GM19468 (cell line): ENCODE measurements around the gene NUBP1.
A peak's percentile ranks its signal among the peaks of the same experiment; 100 is the strongest.
"Not testable (repeated sequence)": the region's sequence is repeated elsewhere in the genome, so short reads cannot be mapped to it uniquely, and the experiment has no call there.

Experiments
- ATAC-seq: cut with Tn5 transposase; IDR thresholded peaks from one replicate; pipeline ENCODE4 v1.9.1; 2021; ENCODE audit warnings: mild to moderate bottlenecking, moderate library complexity, moderate number of reproducible peaks; ENCODE audit not compliant: unreplicated experiment; ENCODE audit errors: extremely low read depth

Gene NUBP1

DNA sequence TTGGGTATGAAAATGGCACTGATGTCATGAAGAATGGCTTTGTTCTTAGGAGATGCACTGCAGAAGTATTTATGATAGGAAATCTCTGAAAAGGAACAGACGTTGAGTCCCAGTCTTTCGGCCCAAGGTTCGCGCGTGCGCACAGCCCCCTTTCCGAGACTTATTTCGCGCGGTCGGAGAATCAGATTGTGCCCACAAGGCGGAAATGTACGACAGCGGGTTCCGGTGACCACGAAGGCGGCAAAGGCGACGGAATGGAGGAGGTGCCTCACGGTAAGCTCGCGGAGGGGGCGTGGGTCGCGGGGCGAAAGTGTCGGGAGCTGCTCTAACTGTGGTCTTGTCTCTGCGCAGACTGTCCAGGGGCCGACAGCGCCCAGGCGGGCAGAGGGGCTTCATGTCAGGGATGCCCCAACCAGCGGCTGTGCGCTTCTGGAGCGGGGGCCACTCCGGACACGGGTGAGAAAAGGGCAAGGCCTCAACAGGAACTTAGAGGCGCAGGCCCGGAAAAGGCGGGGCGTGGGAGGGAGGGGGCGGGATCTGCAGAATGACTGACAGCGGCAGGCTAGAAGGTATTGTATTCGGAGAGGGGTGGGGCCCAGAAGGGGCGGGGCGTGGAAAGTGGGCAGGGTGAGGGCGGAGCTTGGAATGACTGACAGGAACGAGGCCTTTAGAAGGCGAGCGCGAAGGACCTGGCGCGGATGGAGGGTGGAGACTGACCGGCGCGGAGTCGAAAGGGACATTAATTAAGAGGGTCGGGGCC, at the start of gene NUBP1:
Gene NUBP1, plus strand, starts transcription at position 233 of the 760 bp plus-strand sequence. Its CDS starts 22 bp downstream, at position 255.
- peak; percentile 77 for ATAC-seq

DNA sequence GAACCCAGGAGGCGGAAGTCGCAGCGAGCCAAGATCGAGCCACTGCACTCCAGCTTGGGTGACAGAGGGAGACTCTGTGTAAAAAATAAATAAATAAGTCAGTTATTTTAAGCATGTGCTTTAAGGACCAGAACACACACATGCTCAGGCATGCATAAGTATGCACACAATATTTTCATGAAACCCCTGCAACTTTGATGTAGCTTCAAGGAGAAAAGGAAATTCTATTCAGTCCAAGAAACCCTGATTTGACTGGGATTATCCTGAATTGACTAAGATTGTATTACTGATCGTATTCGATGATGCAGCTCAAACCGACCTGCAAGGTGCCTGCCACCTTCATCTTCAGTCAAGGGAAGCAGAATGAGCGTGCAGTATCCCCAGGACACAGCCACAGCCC, 49.8 kb upstream of the NUBP1 start:
- no peak for ATAC-seq

DNA sequence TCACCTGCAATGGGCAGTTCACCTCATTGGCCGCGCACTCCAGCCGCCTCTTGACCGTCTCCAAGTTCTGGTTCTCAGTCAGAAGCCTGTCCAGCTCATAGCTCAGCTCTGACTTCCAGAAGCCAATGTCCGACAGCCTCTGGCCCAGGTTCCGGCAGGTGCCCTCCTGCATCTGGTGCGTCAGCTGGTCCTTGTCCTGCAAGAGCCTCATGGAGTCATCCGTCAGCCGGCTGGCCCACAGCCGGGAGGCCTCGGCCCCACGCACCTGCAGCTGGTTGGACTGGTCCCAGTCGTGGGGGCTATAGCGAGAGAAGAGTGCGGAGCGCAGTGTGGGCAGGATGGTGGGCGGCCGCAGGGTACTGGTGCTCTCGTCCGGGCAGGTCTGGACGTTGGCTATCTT, 49.3 kb upstream of the NUBP1 start:
- ATAC-seq, result no peak

DNA sequence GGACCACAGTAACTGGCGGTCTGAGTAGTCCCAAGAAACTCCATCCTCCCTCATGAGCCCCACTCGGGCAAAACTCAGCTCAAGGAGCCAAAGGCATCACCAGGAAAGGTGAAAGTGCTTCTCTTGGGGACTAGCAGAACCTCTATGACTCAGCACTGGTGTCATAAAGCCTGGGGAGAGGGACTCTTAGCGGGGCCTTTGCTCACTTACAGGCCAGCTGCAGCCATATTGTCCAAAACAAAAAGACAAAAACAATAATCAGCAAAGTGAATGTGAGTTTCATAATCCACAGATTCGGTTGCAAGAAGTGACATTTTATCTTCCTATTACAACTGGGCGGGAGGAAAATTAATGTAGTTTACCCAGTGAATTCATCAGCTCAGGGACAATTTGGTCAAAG, 48.8 kb upstream of the NUBP1 start, which contains the start of gene TEKT5:
Gene TEKT5, minus strand, starts transcription at position 101 of the 400 bp plus-strand sequence. Its CDS starts 57 bp downstream, at position 44.
- ATAC-seq, result no peak

DNA sequence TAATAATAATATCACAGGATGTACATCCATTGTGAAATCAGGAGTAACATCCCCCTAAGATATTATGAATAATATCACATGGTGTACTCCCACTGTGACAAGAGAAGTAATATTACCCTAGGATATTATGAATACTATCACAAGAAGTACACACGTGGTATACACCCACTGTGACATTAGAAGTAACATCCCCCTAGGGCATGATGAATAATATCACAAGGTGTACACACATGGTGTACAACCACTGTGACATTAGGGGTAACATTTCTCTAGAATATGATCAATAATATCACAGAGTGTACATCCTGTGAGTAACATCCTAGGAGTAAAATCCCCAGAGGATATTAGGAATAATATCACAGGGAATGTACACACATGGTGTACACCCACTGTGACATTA, 43.9 kb upstream of the NUBP1 start:
- no peak for ATAC-seq

DNA sequence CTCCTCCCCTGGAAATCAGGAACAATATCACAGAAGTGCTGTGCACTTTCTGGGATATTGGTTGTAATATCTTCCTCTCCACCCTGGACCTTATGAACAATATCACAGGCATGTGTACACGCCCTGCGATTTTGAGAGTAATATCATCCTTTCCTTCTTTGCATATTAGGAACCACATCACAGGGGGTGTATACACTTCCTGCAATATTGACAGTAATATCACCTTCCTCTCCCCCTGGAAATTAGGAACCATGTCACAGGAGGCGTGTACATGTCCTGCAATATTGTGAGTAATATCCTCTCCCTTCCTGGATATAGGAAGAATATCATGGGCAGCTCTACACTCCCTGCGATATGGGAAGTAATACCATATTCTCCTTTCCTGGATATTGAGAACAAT, 34.7 kb upstream of the NUBP1 start:
- no peak for ATAC-seq

DNA sequence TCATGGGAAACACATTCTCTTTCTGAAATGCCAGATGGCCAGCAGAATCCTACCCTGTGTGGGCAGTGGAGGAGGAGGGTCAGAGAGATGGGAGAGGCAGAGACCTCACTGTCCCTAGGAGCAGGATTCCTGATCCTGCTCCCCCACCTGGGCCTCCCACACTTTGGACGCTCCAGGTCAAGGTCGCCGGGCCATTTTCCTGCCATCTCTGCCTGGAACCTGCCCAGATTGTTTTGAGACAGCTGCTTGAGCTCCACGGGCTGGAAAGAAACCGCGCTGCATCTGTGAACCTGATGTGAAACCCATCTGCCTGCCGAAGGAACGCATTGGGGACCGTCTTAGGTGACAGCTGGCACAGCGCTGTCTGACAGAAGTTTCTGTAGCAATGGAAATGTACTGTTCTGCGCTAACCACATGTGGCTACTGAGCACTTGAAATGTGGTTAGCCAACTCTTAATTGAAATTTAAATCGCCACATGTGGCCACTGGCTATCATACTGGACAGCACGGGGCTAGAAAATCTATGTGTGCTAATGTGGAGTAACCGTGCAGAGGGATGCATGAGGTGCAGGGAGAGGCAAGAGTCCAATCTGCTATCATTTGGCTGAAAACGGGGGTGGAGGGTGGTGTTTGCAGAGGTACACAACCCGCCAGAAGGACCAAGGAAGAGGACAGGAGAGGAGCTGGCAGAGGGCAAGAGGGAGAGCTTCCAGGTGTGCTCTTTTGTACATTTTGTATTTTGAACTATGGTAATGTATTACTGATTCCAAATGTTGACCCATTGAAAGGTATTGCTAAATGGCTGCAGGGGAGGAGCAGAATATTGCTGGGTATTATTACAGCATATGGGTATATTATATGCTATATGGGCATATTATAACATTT, 15.4 kb upstream of the NUBP1 start:
- no peak for ATAC-seq

DNA sequence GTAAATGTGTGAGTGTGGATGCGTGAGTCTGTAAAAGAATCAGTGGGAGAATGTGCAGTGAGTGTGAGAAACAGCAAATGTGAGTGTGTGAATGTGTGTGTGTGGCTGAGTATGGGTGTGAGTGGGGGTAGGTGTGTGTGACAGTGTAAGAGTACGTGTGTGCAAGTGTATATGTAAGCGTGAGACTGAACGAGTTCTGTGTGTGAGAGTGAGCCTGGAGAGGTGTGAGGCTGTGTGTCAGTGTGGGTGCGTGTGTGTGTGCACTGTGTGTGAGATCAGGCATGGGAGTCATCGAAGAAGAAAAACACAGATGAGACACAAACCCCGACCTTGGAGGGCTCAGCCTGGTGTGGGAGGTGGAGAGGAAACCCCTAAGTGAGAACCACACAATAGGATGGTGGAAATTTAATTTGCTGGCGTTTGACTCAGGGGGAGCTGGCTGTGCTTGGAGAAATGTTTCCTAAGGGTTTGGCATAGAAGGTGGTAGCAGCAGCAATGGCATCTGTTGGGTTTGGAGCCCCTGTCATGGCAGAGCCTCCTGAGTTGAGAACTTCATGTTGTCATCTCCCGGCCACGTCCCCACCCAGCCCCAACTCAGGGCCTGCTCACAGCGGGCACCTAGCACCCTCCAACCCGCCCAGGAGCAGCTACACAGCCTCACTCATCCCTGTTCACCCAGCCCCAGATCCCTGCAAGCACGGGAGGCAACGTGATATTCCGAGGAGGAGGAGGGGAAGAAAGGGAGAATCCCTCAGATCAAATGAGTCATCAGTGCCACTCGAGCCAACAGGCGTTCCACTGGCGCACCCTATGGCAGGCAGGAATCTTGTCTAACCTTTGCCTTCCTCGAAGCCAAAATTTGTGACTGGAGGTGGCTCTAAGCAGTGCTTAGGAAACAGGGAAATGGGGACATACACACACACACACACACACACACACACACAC, 14.3 kb upstream of the NUBP1 start:
- no peak for ATAC-seq

DNA sequence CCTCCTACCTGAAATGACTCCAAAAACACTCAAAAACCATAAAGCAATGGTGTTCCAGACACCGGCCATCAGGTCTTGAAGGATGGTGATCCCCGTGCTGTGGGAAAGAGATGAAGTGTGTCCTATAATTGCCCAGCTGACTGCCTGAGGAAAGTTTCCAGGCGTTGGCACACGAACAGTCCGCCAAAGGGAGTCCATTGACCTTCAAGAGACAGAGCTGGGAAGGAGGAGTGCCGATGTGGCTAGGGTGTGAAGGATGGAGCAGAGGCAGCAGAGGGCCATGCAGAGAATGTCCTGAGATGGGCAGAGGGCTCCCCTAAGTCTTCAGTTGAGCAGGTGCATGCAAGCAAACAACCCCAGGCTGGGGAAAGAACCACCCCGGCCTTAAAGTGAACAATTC, 11.9 kb upstream of the NUBP1 start:
- no peak for ATAC-seq

DNA sequence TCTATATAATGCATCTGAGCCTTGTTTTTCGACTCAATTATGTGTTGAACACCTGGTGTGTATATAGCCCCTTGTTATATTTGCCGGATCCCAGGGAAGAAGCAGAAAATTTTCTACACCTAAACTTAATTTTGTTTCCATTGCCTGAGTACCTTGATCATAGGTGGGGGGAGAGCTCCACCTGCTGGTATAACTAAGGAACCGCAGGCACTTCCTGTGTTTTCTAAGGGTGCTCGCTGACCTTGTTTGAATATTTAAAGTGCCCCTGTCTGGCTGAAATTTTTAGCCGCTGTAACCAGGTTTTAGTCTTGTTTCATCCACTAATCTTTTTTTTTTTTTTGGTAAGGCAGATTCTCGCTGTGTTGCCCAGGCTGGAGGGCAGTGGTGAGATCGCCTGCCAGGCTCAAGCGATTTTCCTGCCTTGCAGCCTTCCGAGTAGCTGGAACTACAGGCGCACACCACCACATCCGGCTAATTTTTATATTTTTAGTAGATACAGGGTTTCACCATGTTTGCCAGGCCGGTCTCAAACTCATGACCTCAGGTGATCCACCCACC, 6.5 kb upstream of the NUBP1 start:
- no peak for ATAC-seq

DNA sequence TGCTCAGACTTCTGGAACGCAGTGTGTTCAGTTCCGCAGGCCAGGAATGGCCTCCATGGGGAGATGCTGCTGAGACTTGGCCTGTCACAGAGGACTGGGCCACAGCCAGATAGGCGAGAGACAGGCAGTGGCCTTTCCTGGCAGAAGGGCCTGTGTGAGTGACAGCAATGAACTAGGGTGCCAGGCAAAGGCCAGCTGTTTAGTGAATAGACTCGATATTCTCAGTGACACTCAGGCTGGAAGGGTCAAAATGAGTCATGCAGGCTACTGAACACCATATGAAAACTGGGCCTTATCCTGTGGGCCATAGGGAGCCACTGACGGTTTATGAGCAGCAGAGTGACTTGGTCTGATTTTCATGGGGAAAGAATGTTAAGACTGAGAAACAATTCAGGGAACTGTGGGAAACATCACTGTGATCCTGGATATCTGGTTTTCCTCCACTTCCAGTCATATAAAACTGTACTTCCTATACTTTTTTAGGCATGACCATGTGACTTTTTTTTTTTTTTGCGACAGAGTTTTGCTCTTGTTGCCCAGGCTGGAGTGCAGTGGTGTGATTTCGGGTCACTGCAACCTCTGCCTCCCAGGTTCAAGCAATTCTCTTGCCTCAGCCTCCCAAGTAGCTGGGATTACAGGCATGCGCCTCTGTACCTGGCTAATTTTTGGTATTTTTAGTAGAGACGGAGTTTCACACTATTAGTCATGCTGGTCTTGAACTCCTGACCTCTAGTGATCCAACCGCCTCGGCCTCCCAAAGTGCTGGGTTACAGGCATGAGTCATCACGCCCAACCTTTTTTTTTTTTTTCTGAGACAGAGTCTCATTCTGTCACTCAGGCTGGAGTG, 5.2 kb upstream of the NUBP1 start:
- peak; percentile 67 for ATAC-seq

DNA sequence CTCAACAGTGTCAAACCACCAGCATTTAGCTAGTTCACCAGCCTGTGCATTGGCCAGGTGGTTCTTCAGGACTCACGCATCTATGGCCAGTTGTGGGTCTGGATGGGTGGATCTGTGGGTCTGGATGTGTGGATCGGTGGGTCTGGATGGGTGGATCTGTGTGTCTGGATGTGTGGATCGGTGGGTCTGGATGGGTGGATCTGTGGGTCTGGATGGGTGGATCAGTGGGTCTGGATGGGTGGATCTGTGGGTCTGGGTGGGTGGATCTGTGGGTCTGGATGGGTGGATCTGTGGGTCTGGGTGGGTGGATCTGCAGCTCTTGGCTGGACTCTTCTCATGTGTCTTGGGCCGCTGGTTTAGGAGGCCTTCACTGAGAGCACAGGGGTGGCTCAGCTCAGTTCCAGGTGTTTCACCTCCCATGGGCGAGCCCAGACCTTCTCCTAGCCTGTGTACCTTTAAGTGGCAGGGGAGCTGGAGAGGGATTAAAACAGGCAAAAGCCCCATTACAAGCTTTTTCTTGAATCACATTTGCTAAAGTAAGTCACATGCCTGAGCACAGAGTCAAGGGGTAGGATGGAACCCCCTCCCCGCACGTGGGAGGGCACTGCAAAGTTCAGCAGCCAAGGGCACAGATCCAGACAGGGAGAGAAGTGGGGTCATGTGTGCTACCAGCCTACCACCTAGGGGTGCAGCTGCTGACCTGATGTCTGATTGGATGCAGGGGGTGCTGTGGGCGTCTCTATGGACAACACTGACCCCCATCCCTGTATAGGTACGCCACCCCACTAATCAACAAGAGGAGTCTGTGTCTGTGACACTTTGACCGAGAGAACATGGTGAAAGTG, 3.4 kb upstream of the NUBP1 start:
- ATAC-seq, result no peak

DNA sequence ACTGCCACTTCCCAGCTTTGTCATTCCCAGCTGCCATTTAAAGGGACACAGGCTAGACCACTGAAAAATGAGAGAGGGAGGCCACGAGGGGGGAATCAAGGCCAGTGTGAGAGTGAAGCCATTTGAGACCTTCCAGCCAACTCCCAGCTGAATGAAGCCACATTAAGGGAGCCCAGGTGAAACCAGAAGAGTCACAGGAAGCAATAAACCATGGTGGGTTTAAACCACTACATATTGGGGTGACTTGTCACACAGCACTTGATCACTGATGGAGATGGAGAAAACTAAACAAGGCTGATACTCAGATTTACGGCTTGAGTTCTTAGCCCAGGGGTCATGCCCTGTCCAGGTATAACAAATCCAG, 2.8 kb upstream of the NUBP1 start:
- ATAC-seq, result no peak

DNA sequence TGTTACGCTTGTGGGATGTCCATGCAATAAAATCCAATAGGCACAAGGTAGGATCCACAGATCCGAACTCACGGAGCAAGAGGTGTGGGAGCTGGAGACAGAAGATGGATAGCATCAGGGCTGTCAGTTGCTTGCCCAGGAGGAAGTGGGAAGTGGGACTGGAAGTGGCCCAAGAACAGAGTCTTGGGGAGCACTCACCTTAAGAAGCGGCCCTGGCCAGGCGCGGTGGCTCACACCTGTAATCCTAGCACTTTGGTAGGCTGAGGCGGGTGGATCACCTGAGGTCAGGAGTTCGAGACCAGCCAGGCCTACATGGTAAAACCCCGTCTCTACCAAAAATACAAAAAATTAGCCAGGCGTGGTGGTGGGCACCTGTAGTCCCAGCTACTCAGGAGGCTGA, 2.4 kb upstream of the NUBP1 start:
- ATAC-seq, result not testable (repeated sequence)

DNA sequence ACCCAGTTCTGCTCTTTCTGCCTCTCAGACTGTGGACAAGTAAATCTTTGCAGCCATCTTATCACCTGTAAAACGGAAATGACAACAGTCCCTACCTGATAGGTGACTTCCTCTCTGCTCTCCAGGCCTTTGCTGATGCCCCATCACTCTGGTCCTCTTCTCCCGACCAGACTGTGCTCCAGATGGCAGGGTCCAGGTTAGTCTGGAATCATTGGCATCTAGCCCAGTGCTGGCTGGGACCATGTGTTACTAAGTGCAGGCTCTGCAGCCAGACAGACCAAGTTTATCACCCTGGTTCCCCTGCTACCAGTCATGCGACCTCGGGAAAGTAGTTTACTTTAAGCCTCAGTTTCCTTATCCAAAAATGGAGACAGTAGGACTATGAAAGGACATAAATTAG, 1.8 kb upstream of the NUBP1 start:
- ATAC-seq, result no peak

DNA sequence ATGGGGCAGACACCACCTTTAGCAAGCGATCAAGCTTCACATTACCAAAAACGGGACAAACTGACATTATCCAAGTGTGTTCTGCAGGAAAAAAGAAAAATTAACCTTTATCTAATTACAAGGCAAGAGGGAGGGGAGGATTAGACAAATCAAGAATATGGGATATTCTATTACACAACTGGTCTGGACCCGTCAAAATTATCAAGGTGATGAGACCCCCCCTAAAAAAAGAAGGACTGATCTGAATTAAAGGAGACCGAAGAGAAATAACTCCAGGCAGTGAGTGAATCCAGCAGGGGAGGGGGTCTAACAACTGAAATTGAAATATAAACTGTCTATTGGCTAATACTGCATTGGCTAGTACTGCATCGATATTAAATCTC, 424 bp upstream of the NUBP1 start:
- no peak for ATAC-seq

DNA sequence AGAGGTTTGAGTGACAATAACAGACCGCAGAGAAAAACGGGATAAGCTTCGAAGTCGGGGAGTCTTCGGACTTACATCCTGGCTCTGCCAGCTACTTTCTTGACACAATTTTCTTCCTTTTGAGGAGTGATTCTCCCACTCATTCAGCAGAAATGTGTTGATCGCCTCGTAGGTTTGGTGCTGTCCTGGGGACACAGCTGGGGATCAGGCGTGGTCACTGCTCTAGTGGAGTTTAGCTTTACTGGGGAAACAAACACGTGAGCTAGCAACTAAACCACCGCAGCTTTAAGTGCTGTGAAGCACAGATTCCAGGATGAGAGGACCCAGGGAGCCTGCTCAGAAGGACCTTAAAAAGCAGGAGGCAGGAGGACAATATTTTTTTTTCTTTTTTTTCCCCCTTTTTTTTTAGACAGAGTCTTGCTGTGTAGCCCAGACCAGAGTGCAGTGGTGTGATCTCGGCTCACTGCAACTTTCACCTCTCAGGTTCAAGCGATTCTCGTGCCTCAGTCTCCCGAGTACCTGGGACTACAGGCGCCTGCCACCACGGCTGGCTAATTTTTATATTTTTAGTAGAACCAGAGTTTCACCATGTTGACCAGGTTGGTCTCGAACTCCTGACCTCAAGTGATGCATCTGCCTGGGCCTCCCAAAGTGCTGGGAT, 858 bp downstream of the NUBP1 start:
- no peak for ATAC-seq

DNA sequence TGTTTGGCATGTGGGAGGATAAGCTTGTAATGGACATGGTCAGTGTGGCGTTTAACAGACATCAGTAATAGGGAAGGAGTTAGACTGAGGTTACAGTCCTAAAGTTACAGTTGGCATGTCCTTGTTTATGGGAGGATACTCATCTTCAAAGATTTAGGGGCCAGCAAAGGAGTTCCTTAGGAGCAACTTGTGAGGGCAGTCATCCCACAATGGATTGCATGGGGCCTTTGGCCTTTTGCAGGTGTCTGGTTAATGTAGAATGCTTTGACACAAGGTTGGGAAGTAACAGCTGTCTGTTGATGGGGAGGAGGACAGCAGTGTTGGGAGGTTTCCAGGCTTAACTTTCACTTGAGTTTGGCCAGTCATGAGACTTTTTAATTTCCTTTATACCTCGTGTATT, 2.2 kb downstream of the NUBP1 start:
- ATAC-seq, result no peak
